ENCODE measurements around the gene C3orf52. TPM values are rescaled to one million over a fixed set of nuclear protein-coding genes. Genes with fewer than 3 reads are reported as not detected.

The C3orf52 gene
- total and polyA plus RNA-seq, 2 experiments from 2014 or later = 8.1 to 16.6 TPM

DNA sequence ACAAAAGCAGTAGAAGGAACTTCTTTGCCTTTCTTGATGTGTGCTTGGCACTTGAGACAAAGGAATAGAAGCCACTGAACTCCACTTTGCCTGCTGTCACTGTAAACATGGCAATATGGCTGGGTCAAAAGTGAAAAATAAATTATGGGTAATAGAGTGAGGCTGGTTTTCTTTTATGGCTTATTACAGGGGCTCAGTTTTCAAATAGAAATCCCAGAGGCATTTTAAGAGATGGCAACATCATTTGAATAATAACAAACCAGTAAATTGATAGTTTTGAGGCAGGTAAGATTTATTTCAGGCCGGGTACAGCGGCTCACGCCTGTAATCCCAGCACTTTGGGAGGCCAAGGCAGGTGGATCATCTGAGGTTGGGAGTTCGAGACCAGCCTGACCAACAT is 2.8 kb downstream of the C3orf52 start:
- ATAC-seq (no peak), DNase-seq (ENCODE audit: low spot score) (no peak)
- H3K4me3 Mint-ChIP-seq = no peak overlapping the region
- H3K27ac Mint-ChIP-seq = no peak overlapping the region
- peaks cover 49% of the 10 kb centered on the region for H3K4me1 Mint-ChIP-seq
- no peaks in the 10 kb centered on the region for H3K9me3 Mint-ChIP-seq
- Histone ChIP-seq H3K9me2 (ENCODE audit: insufficient read depth) (no peaks in the 10 kb centered on the region), H2AFZ (no peak overlapping the region), H4K20me1 (replicated peaks; ENCODE audit: insufficient read depth) (peaks cover 3% of the 10 kb centered on the region; the same call in 1 of the 2 replicates), H3K4me1 (ENCODE audit: insufficient read depth) (peaks cover 37% of the 10 kb centered on the region), H3K79me2 (replicated peaks; ENCODE audit: insufficient read depth) (peaks cover 52% of the 10 kb centered on the region), H3K27ac (ENCODE audit: low read depth) (no peak overlapping the region), H3F3A (replicated peaks; ENCODE audit: low read depth) (peaks cover 5% of the 10 kb centered on the region; the same call in 1 of the 2 replicates), H3K4me3 (no peak overlapping the region), H3K36me3 (ENCODE audit: insufficient read depth) (no peaks in the 10 kb centered on the region), H3K4me2 (no peak overlapping the region), H3K27me3 (ENCODE audit: insufficient read depth) (peaks cover 19% of the 10 kb centered on the region)
- no peaks in the 10 kb centered on the region; the same call in 2 of the 3 replicates for H3K36me3 Mint-ChIP-seq (ENCODE audit: low read depth)
- TF ChIP-seq ZNF331 (CRISPR knock-in tag; IDR thresholded peaks at IDR 0.05; ENCODE audit: low read depth) = no peak
- TF ChIP-seq ZNF114 (CRISPR knock-in tag; IDR thresholded peaks at IDR 0.05) = no peak
- no peak for TF ChIP-seq CTCF (conservative IDR thresholded peaks at IDR 0.05; ENCODE audit: low read depth in 2 of 2)
- no peak for TF ChIP-seq REST (IDR thresholded peaks at IDR 0.05; ENCODE audit: unreplicated experiment)
- TF ChIP-seq, protein P1, sequence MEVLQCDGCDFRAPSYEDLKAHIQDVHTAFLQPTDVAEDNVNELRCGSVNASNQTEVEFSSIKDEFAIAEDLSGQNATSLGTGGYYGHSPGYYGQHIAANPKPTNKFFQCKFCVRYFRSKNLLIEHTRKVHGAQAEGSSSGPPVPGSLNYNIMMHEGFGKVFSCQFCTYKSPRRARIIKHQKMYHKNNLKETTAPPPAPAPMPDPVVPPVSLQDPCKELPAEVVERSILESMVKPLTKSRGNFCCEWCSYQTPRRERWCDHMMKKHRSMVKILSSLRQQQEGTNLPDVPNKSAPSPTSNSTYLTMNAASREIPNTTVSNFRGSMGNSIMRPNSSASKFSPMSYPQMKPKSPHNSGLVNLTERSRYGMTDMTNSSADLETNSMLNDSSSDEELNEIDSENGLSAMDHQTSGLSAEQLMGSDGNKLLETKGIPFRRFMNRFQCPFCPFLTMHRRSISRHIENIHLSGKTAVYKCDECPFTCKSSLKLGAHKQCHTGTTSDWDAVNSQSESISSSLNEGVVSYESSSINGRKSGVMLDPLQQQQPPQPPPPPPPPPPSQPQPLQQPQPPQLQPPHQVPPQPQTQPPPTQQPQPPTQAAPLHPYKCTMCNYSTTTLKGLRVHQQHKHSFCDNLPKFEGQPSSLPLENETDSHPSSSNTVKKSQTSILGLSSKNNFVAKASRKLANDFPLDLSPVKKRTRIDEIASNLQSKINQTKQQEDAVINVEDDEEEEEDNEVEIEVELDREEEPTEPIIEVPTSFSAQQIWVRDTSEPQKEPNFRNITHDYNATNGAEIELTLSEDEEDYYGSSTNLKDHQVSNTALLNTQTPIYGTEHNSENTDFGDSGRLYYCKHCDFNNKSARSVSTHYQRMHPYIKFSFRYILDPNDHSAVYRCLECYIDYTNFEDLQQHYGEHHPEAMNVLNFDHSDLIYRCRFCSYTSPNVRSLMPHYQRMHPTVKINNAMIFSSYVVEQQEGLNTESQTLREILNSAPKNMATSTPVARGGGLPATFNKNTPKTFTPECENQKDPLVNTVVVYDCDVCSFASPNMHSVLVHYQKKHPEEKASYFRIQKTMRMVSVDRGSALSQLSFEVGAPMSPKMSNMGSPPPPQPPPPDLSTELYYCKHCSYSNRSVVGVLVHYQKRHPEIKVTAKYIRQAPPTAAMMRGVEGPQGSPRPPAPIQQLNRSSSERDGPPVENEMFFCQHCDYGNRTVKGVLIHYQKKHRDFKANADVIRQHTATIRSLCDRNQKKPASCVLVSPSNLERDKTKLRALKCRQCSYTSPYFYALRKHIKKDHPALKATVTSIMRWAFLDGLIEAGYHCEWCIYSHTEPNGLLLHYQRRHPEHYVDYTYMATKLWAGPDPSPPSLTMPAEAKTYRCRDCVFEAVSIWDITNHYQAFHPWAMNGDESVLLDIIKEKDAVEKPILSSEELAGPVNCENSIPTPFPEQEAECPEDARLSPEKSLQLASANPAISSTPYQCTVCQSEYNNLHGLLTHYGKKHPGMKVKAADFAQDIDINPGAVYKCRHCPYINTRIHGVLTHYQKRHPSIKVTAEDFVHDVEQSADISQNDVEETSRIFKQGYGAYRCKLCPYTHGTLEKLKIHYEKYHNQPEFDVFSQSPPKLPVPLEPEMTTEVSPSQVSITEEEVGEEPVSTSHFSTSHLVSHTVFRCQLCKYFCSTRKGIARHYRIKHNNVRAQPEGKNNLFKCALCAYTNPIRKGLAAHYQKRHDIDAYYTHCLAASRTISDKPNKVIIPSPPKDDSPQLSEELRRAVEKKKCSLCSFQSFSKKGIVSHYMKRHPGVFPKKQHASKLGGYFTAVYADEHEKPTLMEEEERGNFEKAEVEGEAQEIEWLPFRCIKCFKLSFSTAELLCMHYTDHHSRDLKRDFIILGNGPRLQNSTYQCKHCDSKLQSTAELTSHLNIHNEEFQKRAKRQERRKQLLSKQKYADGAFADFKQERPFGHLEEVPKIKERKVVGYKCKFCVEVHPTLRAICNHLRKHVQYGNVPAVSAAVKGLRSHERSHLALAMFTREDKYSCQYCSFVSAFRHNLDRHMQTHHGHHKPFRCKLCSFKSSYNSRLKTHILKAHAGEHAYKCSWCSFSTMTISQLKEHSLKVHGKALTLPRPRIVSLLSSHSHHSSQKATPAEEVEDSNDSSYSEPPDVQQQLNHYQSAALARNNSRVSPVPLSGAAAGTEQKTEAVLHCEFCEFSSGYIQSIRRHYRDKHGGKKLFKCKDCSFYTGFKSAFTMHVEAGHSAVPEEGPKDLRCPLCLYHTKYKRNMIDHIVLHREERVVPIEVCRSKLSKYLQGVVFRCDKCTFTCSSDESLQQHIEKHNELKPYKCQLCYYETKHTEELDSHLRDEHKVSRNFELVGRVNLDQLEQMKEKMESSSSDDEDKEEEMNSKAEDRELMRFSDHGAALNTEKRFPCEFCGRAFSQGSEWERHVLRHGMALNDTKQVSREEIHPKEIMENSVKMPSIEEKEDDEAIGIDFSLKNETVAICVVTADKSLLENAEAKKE (CRISPR knock-in tag; IDR thresholded peaks at IDR 0.05) = no peak
- TF ChIP-seq CREB1 (CRISPR knock-in tag; IDR thresholded peaks at IDR 0.05; ENCODE audit: low read depth) = no peak
- no peak for TF ChIP-seq POLR2AphosphoS5 (IDR thresholded peaks at IDR 0.05; ENCODE audit: low read depth)
- no peak for TF ChIP-seq NANOG (IDR thresholded peaks at IDR 0.05; ENCODE audit: borderline replicate concordance)
- TF ChIP-seq ETS1 (IDR thresholded peaks at IDR 0.05) = no peak
- TF ChIP-seq JUNB (IDR thresholded peaks at IDR 0.05; ENCODE audit: unreplicated experiment) = no peak
- TF ChIP-seq EZH2 (IDR thresholded peaks at IDR 0.05; ENCODE audit: low read depth, unreplicated experiment) = no peak
- TF ChIP-seq EZH2phosphoT487 (IDR thresholded peaks at IDR 0.05; ENCODE audit: unreplicated experiment) = no peak
- TF ChIP-seq STAT1 (IDR thresholded peaks at IDR 0.05; ENCODE audit: unreplicated experiment) = no peak
- H3K27me3 Mint-ChIP-seq (ENCODE audit: insufficient read depth, low read depth, poor library complexity) = peaks cover 10% of the 10 kb centered on the region

Measured in GM23338 (cell line).